HG03442 (cell line): ENCODE measurements around the gene TRPM7.
"Not testable (repeated sequence)": the region's sequence is repeated elsewhere in the genome, so short reads cannot be mapped to it uniquely, and the experiment has no call there.

Experiments used
- ATAC-seq: cut with Tn5 transposase; IDR thresholded peaks from one replicate; pipeline ENCODE4 v1.9.1; 2021; ENCODE audit warnings: mild to moderate bottlenecking, moderate library complexity; ENCODE audit not compliant: unreplicated experiment

TRPM7 gene

DNA sequence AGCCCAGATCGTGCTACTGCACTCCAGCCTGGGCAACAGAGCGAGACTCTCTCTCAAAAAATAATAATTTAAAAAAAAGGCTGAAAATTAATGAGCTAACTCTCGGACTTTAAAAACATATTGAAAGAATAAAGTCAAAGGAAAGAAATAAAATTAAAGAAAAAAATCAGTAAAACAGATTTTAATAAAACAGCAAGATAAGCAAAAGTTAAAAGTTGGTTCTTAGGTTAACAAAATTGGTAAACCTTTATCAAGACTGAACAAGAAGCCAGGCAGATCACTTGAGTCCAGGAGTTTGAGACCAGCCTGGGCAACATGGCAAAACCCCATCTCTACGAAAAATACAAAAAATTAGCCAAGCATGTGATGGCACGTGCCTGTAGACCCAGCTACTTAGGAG, 20.7 kb downstream of the TRPM7 start:
- ATAC-seq: no peak

GRCh38 chr15:50655555-50655954, 31.0 kb downstream of the TRPM7 start:
- no peak for ATAC-seq

GRCh38 chr15:50653156-50653743, 33.3 kb downstream of the TRPM7 start:
- no peak for ATAC-seq

DNA sequence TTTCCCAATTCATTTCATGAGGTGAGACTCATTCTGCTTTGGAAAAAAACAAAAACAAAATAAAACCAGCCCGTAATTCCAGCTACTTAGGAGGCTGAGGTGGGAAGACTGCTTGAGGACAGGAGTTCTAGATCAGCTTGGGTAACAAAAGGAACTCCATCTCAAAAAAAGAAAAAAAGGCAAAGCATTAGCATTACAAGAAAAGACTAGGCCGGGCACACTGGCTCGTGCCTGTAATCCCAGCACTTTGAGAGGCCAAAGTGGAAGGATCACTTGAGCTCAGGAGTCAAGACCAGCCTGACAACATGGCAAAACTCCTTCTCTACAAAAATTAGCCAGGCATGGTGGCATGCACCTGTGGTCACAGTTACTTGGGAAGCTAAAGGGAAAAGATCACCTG, 33.9 kb downstream of the TRPM7 start:
- no peak for ATAC-seq

GRCh38 chr15:50641318-50641717, 45.3 kb downstream of the TRPM7 start:
- no peak for ATAC-seq

DNA sequence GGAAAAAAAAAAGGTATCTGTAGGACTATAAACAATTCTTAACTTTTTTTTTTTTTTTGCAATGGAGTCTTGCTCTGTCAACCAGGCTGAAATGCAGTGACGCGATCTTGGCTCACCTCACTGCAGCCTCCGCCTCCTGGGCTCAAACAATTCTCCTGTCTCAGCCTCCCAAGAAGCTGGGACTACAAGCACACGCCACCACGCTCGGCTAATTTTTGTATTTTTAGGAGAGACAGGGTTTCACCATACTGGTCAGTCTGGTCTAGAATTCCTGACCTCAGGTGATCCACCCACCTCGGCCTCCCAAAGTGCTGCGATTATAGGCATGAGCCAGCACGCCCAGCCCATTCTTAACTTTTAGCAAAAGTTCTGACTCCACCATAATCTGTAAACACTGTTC, 50.5 kb downstream of the TRPM7 start:
- ATAC-seq: no peak

DNA sequence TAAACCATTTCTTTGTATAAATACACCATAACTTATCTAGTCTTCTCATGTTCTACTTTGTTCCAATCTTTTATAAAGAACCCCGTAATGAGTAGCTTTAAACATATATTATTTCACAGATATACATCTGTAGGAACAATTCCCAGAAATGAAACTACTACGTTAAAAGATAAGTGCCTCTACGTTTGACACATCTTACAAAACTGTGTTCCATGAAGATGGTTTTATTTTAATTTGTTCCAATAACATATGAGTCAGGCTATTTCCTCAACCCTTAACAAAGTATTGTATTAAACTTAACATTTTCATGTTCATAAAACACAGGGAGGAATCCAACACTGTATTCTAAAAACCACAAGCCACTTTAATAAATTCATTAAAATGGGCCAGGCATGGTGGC, 52.9 kb downstream of the TRPM7 start:
- no peak for ATAC-seq

DNA sequence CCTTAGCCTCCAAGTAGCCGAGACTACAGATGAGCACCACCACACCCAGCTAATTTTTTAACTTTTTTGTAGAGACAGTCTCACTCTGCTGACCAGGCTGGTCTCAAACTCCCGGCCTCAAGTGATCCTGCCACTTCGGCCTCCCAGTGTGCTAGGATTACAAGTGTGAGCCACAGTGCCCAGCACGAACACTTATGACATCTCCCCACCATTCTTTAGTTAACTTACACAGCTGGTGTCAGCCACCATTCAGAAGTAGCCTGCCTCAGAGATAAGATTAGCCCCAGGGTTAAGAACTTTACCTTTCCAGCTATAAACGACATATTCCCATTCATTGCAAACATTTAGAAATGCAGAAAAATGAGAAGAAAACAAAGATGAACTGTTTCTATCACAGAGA, 58.2 kb downstream of the TRPM7 start:
- no peak for ATAC-seq

GRCh38 chr15:50627351-50628055, 59.1 kb downstream of the TRPM7 start:
- ATAC-seq: no peak

DNA sequence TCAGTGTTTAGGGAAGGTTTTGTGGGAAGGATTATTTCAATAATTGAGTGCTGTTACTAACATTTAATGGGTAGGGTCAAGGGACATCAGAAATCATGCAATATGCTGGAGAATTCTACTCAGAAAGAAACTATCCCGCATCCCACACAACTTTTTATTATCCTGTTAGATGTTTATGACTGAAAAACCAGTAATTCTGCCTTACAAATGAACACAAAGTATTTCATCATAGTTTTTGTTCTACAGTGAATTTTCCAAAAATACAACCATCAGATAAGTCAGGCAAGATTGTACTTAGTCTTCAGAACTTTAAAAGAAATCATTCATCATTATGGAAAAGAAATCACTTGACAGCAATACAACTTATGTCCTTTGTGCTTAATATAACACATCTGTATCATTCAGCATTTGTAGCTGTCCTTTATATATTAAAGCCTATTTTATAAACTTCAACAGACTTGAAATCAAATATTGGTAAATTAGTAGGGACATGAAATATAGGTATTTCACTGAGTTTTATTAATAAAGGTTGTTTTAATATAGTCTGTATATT, 61.9 kb downstream of the TRPM7 start:
- no peak for ATAC-seq

DNA sequence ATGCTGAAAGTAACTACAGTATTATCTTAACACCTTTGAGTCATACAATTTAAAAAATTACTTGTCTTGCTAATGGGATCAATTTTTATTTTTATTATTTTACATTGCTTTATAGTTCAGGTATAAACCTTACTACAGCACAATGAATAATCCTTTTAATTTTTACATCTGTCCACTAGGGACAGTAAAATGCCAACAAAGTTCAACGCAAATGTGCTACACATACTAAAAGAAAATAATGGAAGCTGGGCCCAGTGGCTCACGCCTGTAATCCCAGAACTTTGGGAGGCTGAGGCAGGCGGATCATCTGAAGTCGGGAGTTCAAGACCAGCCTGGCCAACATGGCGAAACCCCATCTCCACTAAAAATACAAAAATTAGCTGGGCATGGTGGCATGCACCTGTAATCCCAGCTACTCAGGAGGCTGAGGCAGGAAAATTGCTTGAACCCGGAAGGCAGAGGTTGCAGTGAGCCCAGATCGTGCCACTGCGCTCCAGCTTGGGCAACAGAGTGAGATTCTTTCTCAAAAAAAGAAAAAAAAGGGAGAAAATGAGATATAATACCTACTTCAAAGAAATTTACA, 64.1 kb downstream of the TRPM7 start:
- ATAC-seq: not testable (repeated sequence)

DNA sequence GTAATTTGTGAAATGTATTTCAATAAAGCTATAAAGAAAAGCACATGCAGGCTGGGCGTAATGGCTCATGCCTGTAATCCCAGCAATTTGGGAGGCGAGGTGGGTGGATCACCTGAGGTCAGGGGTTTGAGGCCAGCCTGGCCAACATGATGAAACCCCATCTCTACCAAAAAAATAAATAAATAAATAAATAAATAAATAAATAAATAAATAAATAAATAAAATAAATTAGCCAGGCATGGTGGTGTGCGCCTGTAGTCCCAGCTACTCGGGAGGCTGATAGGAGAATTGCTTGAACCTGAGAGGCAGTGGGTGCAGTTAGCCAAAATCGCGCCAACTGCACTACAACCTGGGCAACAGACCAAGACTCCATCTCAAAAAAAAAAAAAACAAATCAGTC, 69.6 kb downstream of the TRPM7 start:
- ATAC-seq: not testable (repeated sequence)

DNA sequence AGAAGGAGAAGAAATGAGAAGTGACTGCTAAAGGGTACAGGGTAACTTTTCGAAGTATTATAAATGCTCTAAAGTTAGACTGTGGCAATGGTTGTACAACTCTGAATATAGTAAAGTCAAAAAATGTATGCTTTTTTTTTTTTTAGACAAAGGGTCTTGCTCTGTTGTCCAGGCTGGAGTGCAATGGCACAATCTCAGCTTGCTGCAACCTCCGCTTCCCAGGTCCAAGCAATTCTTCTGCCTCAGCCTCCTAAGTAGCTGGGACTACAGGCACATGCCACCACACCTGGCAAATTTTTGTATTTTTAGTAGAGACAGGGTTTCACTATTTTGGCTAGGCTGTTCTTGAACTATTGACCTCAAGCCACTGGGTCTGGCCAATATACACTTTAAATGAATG, 70.0 kb downstream of the TRPM7 start:
- ATAC-seq: not testable (repeated sequence)

DNA sequence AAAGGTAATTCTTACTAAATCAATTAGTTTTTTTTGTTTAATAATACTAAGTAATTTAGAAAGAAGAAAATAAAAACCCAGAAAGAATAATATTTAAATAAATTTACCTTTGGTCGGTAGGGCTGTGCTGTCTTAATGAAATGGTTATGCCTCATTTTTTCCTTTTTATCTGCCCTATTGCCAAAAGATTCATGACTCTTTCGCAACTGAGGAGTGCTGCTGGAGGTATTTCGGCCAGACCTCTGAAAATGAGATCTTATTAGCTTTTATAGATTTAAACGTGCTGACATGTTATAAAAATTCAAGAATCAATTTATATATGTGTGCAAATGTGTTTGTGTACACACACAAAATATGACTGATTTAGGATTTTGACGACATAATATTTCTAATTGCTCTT, 73.0 kb downstream of the TRPM7 start:
- ATAC-seq: no peak

DNA sequence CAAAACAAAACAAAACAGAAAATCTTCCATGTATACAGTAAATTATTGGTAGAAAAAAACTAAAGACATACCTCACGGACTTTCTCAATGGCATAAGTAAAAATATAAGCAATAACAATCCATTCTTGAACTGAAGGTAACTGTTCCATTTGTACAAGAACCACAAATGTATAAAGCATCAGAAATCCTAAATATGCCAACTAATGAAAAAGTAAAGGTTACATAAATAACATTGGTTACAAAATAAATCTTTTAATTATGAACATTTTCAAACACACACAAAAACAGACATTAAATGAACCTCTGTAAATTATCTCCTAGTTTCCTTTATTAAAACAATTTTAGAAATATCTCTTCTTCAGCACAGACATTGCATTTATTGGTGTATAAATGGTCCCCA, 79.5 kb downstream of the TRPM7 start:
- ATAC-seq: no peak

DNA sequence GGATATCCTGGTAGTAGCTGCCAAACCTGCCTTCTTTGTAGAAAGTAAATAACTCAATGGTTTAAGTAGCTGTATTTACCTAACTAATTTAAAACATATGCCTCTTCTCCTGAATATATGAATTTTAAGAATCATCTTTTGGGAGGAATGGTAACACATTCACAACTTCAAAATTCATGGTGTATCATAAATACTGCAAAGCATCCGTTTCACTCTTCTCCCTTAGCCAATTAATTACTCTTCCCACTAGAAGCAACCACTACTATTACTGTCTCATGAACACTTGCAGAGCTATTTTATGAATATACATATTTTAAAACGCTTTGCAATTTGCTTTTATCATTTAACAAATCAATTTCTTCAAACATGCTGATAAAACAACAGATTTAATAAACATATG, 81.1 kb downstream of the TRPM7 start:
- ATAC-seq: no peak

DNA sequence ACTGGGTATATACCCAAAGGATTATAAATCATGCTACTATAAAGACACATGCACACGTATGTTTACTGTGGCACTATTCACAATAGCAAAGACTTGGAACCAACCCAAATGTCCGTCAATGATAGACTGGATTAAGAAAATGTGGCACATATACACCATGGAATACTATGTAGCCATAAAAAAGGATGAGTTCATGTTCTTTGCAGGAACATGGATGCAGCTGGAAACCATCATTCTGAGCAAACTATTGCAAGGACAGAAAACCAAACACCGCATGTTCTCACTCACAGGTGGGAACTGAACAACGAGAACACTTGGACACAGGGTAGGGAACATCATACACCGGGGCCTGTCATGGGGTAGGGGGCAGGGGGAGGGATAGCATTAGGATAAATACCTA, 84.6 kb downstream of the TRPM7 start:
- ATAC-seq: not testable (repeated sequence)

GRCh38 chr15:50594311-50594710, 92.3 kb downstream of the TRPM7 start:
- no peak for ATAC-seq

DNA sequence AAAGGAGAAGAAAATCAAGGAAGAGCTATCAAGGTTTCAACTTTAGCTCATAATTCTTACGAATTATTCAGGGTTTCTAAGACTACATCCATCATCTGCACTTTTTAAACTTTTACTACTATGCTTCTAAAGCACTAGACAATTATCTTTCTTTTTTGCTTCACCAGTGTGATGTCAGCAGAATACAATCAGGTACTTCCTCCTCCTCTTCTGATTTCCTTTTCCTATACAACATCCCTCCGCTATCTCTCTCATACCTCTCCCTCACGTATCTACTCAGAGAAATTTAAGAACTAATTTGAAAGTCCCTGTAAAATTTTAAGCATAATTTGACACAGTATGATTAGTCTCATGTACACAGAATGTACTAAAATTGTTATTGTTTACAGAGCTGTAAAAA, 92.8 kb downstream of the TRPM7 start:
- ATAC-seq: no peak

GRCh38 chr15:50590288-50590687, 96.3 kb downstream of the TRPM7 start:
- no peak for ATAC-seq

DNA sequence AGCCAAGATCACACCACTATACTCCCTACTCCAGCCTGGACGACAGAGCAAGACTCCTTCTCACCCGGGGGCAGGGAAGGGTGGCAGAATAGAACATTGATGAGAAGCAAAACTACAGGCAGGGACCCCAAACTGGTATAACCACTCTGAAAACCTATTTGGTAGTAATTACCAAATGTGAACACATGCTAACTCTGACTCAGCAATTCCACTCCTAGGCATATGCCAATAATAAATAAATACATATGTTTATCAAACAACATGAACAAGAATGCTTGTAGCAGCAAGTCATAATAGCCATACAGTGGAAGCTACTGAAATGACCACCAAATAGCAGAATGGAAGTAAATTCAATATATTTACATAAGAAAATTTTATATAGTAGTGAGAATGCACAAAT, 109.1 kb downstream of the TRPM7 start:
- ATAC-seq: no peak

DNA sequence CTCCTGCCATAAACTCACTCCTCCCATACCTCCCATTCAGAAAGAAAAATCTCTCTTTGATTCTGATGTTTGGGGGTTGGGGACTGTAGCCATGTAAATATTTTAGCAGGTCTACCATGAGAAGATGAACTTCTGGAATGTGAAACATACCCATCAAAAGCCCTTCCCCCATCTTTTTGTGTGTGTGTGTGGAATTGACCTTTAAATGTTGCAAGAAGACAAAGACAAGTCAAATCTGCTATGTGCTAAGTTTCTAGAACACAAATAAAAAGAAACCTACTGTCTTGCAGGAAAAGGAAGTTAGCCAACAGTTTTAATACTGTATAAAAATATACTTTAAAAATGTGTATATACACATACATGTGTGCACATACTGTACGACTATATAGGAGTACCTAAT, 110.4 kb downstream of the TRPM7 start:
- no peak for ATAC-seq
